BJ (cell line): ENCODE measurements around the gene FAM186B. TPM values are rescaled to one million over a fixed set of nuclear protein-coding genes. Genes with fewer than 3 reads are reported as not detected.

Experiments used
- CTCF ChIA-PET: fragments of 350-600 bp; formaldehyde crosslinking; extraction: SDS; loops from one replicate; lab custom pipeline; 2021; ENCODE audit warnings: antibody characterized with exemption, inconsistent platforms; lab: Yijun Ruan, JAX
- POLR2A ChIA-PET: fragments of 300-600 bp; sonication (Branson Sonifier 250); formaldehyde crosslinking; extraction: SDS; loops from one replicate; lab custom pipeline; 2021; ENCODE audit warnings: antibody characterized with exemption; lab: Charles Lee
- DNase-seq: peaks from one replicate; pipeline ENCODE4 v3.0.0-alpha.2; 2011; ENCODE audit warnings: low read depth
- H3K27me3 ChIP-seq: 2 replicates; pipeline ENCODE4 v1.6.0; 2011; ENCODE audit warnings: low read length; ENCODE audit not compliant: control insufficient read depth, insufficient read depth
- H3K36me3 ChIP-seq: 2 replicates; pipeline ENCODE4 v1.5.1; 2011; ENCODE audit warnings: low read length; ENCODE audit not compliant: control insufficient read depth, insufficient read depth
- H3K4me3 ChIP-seq: 2 replicates; pipeline ENCODE4 v1.5.1; 2011; ENCODE audit warnings: low read depth, mild to moderate bottlenecking, control low read depth, low read length
- CTCF ChIP-seq: IDR thresholded peaks from 2 replicates; pipeline ENCODE4 v1.5.1; 2011; ENCODE audit warnings: low read depth, mild to moderate bottlenecking, control low read depth, inconsistent platforms, low read length, moderate library complexity; ENCODE audit not compliant: insufficient read depth
- polyA plus RNA-seq: library from polyadenylated mRNA; depleted of rRNA; stranded (reverse); fragments of >200 nt; gene quantifications from 2 replicates; pipeline ENCODE4 v1.2.3, GENCODE V29; 2011

Gene FAM186B
- polyA plus RNA-seq, 1 experiment: 0.11 TPM

DNA sequence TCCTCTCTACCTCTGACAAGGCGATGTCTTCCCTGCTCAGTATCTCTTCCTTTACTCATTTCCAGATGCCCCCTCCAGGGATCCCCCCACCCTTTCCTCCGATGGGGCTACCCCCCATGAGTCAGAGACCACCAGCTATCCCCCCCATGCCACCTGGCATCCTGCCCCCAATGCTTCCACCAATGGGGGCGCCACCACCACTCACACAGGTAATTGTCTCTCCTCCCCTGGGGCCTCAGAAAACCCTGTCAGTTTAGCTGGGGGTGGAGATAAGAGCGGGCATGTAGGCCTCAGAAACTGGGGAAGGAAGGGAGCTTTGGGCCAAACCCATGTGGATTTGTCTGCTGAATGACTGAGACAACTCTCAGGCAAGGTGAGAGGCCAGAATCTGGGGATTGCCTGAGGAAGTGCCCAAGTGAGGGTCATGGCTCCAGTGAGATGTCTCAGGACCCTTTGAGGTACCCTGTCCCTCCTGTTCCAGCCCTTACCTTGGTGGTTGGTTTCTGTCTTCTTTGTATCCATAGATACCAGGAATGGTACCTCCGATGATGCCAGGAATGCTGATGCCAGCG lies 26.0 kb upstream of the FAM186B start:
- no peak for TF ChIP-seq CTCF
- ChIA-PET POLR2A (no interaction called here), CTCF (interaction anchor here (1.5 kb wide), 1 partner anchor 72 kb away, joined by 3 read pairs; no protein-coding TSS in a partner anchor)
- Histone ChIP-seq H3K4me3 (no peak overlapping the region), H3K27me3 (no peaks in the 10 kb centered on the region), H3K36me3 (peaks cover 20% of the 10 kb centered on the region)
- DNase-seq: no peak

DNA sequence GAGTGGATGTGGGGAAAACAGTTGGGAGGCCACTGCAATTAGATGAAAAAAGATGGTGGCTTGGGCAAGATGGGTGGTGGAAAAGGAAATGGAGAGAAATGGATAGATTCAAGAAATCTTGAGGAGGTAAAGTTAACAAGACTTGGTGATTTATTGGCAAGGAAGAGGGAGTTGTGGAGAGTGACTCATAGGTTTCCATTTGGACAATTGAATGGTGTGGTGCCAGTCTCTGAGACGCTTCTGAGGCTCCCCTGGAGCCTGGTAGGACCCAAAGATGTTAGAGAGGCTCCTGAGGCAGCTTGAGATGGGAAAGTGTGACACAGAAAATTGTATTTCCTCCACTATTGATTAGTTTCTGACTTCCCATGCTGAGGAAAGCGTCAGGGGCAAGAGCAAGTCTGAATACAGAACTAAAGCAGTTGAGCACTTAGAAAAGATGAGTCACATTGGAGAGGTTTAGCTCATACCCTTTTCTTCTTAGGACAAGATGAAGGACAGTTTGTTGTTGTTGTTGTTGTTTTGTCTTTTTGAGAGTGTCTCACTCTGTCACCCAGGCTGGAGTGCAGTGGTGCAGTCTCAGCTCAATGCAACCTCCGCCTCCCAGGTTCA lies 22.4 kb upstream of the FAM186B start:
- TF ChIP-seq CTCF: no peak
- Histone ChIP-seq H3K36me3 (peaks cover 4% of the 10 kb centered on the region), H3K4me3 (no peak overlapping the region), H3K27me3 (no peaks in the 10 kb centered on the region)
- CTCF ChIA-PET: interaction anchor here (1.1 to 1.9 kb wide), 5 partner anchors 8 to 82 kb away, joined by 3 to 9 read pairs (median 5); no protein-coding TSS in a partner anchor
- POLR2A ChIA-PET: no interaction called here
- DNase-seq: no peak

GRCh38 chr12:49626836-49627235 lies 21.4 kb upstream of the FAM186B start:
- Histone ChIP-seq H3K4me3 (no peak overlapping the region), H3K27me3 (no peaks in the 10 kb centered on the region), H3K36me3 (peaks cover 1% of the 10 kb centered on the region; the same call in 1 of the 2 replicates)
- ChIA-PET POLR2A (no interaction called here), CTCF (interaction anchor here (1.3 to 2.3 kb wide), 4 partner anchors 9 to 83 kb away, joined by 3 to 13 read pairs (median 6); no protein-coding TSS in a partner anchor)
- TF ChIP-seq CTCF: no peak
- no peak for DNase-seq

DNA sequence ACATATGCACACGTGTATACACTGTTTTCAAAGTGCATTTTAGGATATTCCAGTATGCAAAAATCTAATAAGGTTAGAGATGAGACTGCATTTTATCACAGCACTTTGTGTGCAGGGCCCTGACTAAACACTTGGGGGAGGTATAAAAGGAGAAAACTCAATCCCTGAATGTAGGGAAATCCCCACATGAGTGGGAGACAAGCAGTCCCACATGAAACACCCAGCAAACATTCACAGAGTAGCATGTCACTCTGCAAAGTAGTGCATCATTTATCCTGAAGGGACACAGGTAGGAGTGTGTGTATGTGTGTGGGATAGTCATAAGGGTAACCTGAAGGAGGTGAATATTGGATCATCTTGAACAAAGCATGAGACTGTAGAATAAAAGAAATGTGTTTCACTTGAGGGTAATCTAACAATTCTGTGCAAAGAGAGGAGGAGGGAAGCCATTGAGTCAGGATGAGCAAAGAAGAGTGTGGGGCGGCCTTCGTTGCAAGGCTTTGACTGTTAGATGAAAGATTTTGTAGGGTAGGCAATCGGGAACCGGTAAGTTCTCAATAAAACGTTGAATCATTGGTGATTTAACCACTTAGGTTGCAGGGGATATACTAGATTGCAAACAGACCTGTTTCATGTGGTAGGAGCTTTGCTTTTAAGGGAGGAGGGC lies 20.9 kb upstream of the FAM186B start:
- no peak for TF ChIP-seq CTCF
- H3K27me3 ChIP-seq: no peaks in the 10 kb centered on the region
- H3K4me3 ChIP-seq: no peak overlapping the region
- CTCF ChIA-PET: interaction anchor here (0.8 to 2.3 kb wide), 4 partner anchors 11 to 46 kb away, joined by 3 to 13 read pairs (median 5); no protein-coding TSS in a partner anchor
- POLR2A ChIA-PET: no interaction called here
- no peaks in the 10 kb centered on the region for H3K36me3 ChIP-seq
- DNase-seq: no peak
